OCI-M1 (cell line): ENCODE results near the gene COL4A2.
A peak's percentile ranks its signal among the peaks of the same experiment; 100 is the strongest.

ENCODE experiments used
- DNase-seq: peaks from one replicate; lab custom pipeline; 2025; lab: John Stamatoyannopoulos, UW

The COL4A2 gene

GRCh38 chr13:110455444-110455843 lies 148.4 kb downstream of the COL4A2 start:
- no peak for DNase-seq

- DNase-seq = peak; percentile 86
Measured at GRCh38 chr13:110455941-110456340, 148.9 kb downstream of the COL4A2 start.

GRCh38 chr13:110456550-110456949 lies 149.5 kb downstream of the COL4A2 start:
- DNase-seq = no peak

- DNase-seq = no peak
Measured at GRCh38 chr13:110457361-110457760, 150.3 kb downstream of the COL4A2 start.

- DNase-seq = no peak
Measured at GRCh38 chr13:110458017-110458416, 150.9 kb downstream of the COL4A2 start.

- DNase-seq = no peak
Measured at GRCh38 chr13:110458594-110459365, 151.7 kb downstream of the COL4A2 start.

- DNase-seq = no peak
Measured at GRCh38 chr13:110462091-110462490, 155.0 kb downstream of the COL4A2 start.

GRCh38 chr13:110463156-110463555 lies 156.1 kb downstream of the COL4A2 start:
- no peak for DNase-seq

GRCh38 chr13:110463871-110464510 lies 156.9 kb downstream of the COL4A2 start:
- DNase-seq = no peak

- DNase-seq = no peak
Measured at GRCh38 chr13:110464556-110465333, 157.7 kb downstream of the COL4A2 start.

- DNase-seq = no peak
Measured at GRCh38 chr13:110465696-110466095, 158.6 kb downstream of the COL4A2 start.

GRCh38 chr13:110466266-110466915 lies 159.3 kb downstream of the COL4A2 start:
- DNase-seq = no peak

GRCh38 chr13:110467516-110468110 lies 160.5 kb downstream of the COL4A2 start:
- DNase-seq = no peak

GRCh38 chr13:110468986-110469495 lies 162.0 kb downstream of the COL4A2 start:
- DNase-seq = no peak

GRCh38 chr13:110469597-110469996 lies 162.5 kb downstream of the COL4A2 start:
- no peak for DNase-seq

- DNase-seq = no peak
Measured at GRCh38 chr13:110470272-110471009, 163.4 kb downstream of the COL4A2 start.

- no peak for DNase-seq
Measured at GRCh38 chr13:110471156-110471832, 164.2 kb downstream of the COL4A2 start.

- DNase-seq = peak; percentile 72
Measured at GRCh38 chr13:110471833-110472162, 164.7 kb downstream of the COL4A2 start.

- DNase-seq = no peak
Measured at GRCh38 chr13:110472904-110473563, 165.9 kb downstream of the COL4A2 start.

GRCh38 chr13:110474713-110475112 lies 167.6 kb downstream of the COL4A2 start:
- no peak for DNase-seq
